SK-N-MC (cell line): ENCODE results near the gene CMIP.

Source experiments
- DNase-seq: peaks from one replicate; pipeline ENCODE4 v3.0.0-alpha.2; 2011; ENCODE audit warnings: low read depth, low spot score
- H3K27ac ChIP-seq: fragments of 200-600 bp; sonication (generic); 2 replicates; pipeline ENCODE4 v1.5.1; 2016; ENCODE audit warnings: mixed run types
- H3K36me3 ChIP-seq: fragments of 200-600 bp; sonication (generic); 2 replicates; pipeline ENCODE4 v1.6.1; 2017; ENCODE audit warnings: antibody characterized with exemption, low read length, mixed read lengths; ENCODE audit not compliant: insufficient read depth
- H3K4me3 ChIP-seq: fragments of 200-600 bp; sonication (generic); 2 replicates; pipeline ENCODE4 v1.5.1; 2016
- H3K9ac ChIP-seq: fragments of 200-600 bp; sonication (generic); 2 replicates; pipeline ENCODE4 v1.8.0; 2017; ENCODE audit warnings: mixed run types, mixed read lengths; ENCODE audit not compliant: insufficient read length
- H3K9me3 ChIP-seq: fragments of 200-600 bp; sonication (generic); 2 replicates; pipeline ENCODE4 v1.6.1; 2017; ENCODE audit warnings: low read depth, mild to moderate bottlenecking, antibody characterized with exemption, low read length, moderate library complexity, mixed read lengths
- EZH2 ChIP-seq: fragments of 200-600 bp; sonication (generic); IDR thresholded peaks from one replicate; pipeline ENCODE4 v1.6.1; 2017; ENCODE audit warnings: antibody characterized with exemption
- FOXP2 ChIP-seq: optimal IDR thresholded peaks from 2 replicates; pipeline ENCODE3; 2011; ENCODE audit warnings: mild to moderate bottlenecking, moderate library complexity; ENCODE audit not compliant: insufficient read depth; ENCODE audit errors: extremely low read length, control extremely low read depth
- POLR2AphosphoS5 ChIP-seq: IDR thresholded peaks from 2 replicates; pipeline ENCODE4 v1.6.1; 2012; ENCODE audit warnings: mild to moderate bottlenecking, low read depth, low read length, borderline replicate concordance

Gene CMIP

GRCh38 chr16:81657781-81658180 lies 213.2 kb downstream of the CMIP start:
- Histone ChIP-seq H3K4me3 (no peak overlapping the region), H3K9me3 (no peaks in the 10 kb centered on the region), H3K36me3 (no peaks in the 10 kb centered on the region; the same call in 1 of the 2 replicates), H3K27ac (no peak overlapping the region), H3K9ac (no peak overlapping the region)
- no peak for DNase-seq
- TF ChIP-seq POLR2AphosphoS5, result no peak

- H3K36me3 ChIP-seq, result no peaks in the 10 kb centered on the region; the same call in 1 of the 2 replicates
- no peak for DNase-seq
- TF ChIP-seq FOXP2, result no peak
- TF ChIP-seq EZH2, result no peak
- TF ChIP-seq POLR2AphosphoS5, result no peak
- no peaks in the 10 kb centered on the region for H3K9me3 ChIP-seq
- H3K27ac ChIP-seq, result no peak overlapping the region
- no peak overlapping the region for H3K9ac ChIP-seq
- H3K4me3 ChIP-seq, result no peak overlapping the region
Observed at GRCh38 chr16:81658373-81658772, 213.8 kb downstream of the CMIP start.

GRCh38 chr16:81659249-81659648 lies 214.6 kb downstream of the CMIP start:
- H3K9ac ChIP-seq, result no peak overlapping the region
- no peaks in the 10 kb centered on the region; the same call in 1 of the 2 replicates for H3K36me3 ChIP-seq
- H3K4me3 ChIP-seq, result no peak overlapping the region
- no peak for TF ChIP-seq POLR2AphosphoS5
- TF ChIP-seq FOXP2, result no peak
- no peak for TF ChIP-seq EZH2
- no peak for DNase-seq
- no peak overlapping the region for H3K27ac ChIP-seq
- no peaks in the 10 kb centered on the region for H3K9me3 ChIP-seq

GRCh38 chr16:81661082-81661481 lies 216.5 kb downstream of the CMIP start:
- no peak overlapping the region for H3K27ac ChIP-seq
- H3K4me3 ChIP-seq, result no peak overlapping the region
- DNase-seq, result no peak
- no peak overlapping the region for H3K9ac ChIP-seq
- TF ChIP-seq POLR2AphosphoS5 (no peak), FOXP2 (no peak), EZH2 (no peak)
- H3K9me3 ChIP-seq, result no peaks in the 10 kb centered on the region
- H3K36me3 ChIP-seq, result no peaks in the 10 kb centered on the region; the same call in 1 of the 2 replicates

- no peak for DNase-seq
- Histone ChIP-seq H3K27ac (no peak overlapping the region), H3K9me3 (no peaks in the 10 kb centered on the region), H3K9ac (no peak overlapping the region), H3K4me3 (no peak overlapping the region), H3K36me3 (no peaks in the 10 kb centered on the region)
- TF ChIP-seq POLR2AphosphoS5 (no peak), FOXP2 (no peak), EZH2 (no peak)
Observed at GRCh38 chr16:81664153-81664552, 219.5 kb downstream of the CMIP start.

GRCh38 chr16:81665588-81665987 lies 221.0 kb downstream of the CMIP start:
- DNase-seq, result no peak
- no peak overlapping the region for H3K9ac ChIP-seq
- no peaks in the 10 kb centered on the region for H3K9me3 ChIP-seq
- H3K36me3 ChIP-seq, result no peaks in the 10 kb centered on the region
- no peak overlapping the region for H3K27ac ChIP-seq
- H3K4me3 ChIP-seq, result no peak overlapping the region
- TF ChIP-seq EZH2, result no peak
- TF ChIP-seq POLR2AphosphoS5, result no peak
- TF ChIP-seq FOXP2, result no peak

GRCh38 chr16:81666113-81666512 lies 221.5 kb downstream of the CMIP start:
- no peaks in the 10 kb centered on the region for H3K9me3 ChIP-seq
- H3K27ac ChIP-seq, result no peak overlapping the region
- no peak overlapping the region for H3K4me3 ChIP-seq
- no peak for DNase-seq
- H3K9ac ChIP-seq, result no peak overlapping the region
- TF ChIP-seq POLR2AphosphoS5, result no peak
- no peak for TF ChIP-seq EZH2
- TF ChIP-seq FOXP2, result no peak
- H3K36me3 ChIP-seq, result no peaks in the 10 kb centered on the region

- Histone ChIP-seq H3K27ac (no peak overlapping the region), H3K9me3 (no peaks in the 10 kb centered on the region), H3K9ac (no peak overlapping the region), H3K4me3 (no peak overlapping the region), H3K36me3 (no peaks in the 10 kb centered on the region)
- no peak for DNase-seq
- TF ChIP-seq POLR2AphosphoS5 (no peak), EZH2 (no peak), FOXP2 (no peak)
Observed at GRCh38 chr16:81668243-81669097, 223.9 kb downstream of the CMIP start.
